ENCODE measurements around the gene KAZN. TPM values are rescaled to one million over a fixed set of nuclear protein-coding genes. Genes with fewer than 3 reads are reported as not detected.
"Not testable (repeated sequence)": the region's sequence is repeated elsewhere in the genome, so short reads cannot be mapped to it uniquely, and the experiment has no call there.

Gene KAZN
- polyA plus RNA-seq, 2 donors: 29.3 to 32.0 TPM

GRCh38 chr1:14957375-14958098 is 359.1 kb downstream of the KAZN start:
- Histone ChIP-seq H3K4me3 (ENCODE audit: low read depth in 1 of 2, low read length in 2 of 2) (no peak overlapping the region), H3K4me1 (ENCODE audit: control insufficient read depth in 2 of 2, insufficient read depth in 2 of 2, low read length in 1 of 2) (peaks cover 5 to 10% of the 10 kb centered on the region in 2 donors), H3K27me3 (ENCODE audit: control insufficient read depth in 1 of 2, insufficient read depth in 2 of 2, low read length in 2 of 2) (no peaks in the 10 kb centered on the region), H3K27ac (ENCODE audit: low read depth in 2 of 2, low read length in 1 of 2) (no peak overlapping the region), H3K36me3 (ENCODE audit: control insufficient read depth in 2 of 2, insufficient read depth in 2 of 2, low read length in 1 of 2) (peaks cover 3 to 24% of the 10 kb centered on the region in 2 donors), H3K9me3 (ENCODE audit: control insufficient read depth in 2 of 2, insufficient read depth in 1 of 2, low read depth in 1 of 2, low read length in 1 of 2) (peaks cover 2 to 5% of the 10 kb centered on the region in 2 donors)
- 89 to 92% methylated on average over 33 of the region's 33 CpGs for WGBS, 2 donors

GRCh38 chr1:14958249-14959058 is 360.0 kb downstream of the KAZN start:
- peaks cover 0 to 4% of the 10 kb centered on the region in 2 donors for H3K4me1 ChIP-seq (ENCODE audit: control insufficient read depth in 2 of 2, insufficient read depth in 2 of 2, low read length in 1 of 2)
- 88 to 89% methylated on average over 18 to 19 of the region's 19 CpGs for WGBS, 2 donors

GRCh38 chr1:14959059-14959694 is 360.7 kb downstream of the KAZN start:
- Histone ChIP-seq H3K27me3 (ENCODE audit: control insufficient read depth in 1 of 2, insufficient read depth in 2 of 2, low read length in 2 of 2) (no peaks in the 10 kb centered on the region), H3K4me1 (ENCODE audit: control insufficient read depth in 2 of 2, insufficient read depth in 2 of 2, low read length in 1 of 2) (no peaks in the 10 kb centered on the region), H3K27ac (ENCODE audit: low read depth in 2 of 2, low read length in 1 of 2) (no peak overlapping the region), H3K4me3 (ENCODE audit: low read depth in 1 of 2, low read length in 2 of 2) (no peak overlapping the region), H3K36me3 (ENCODE audit: control insufficient read depth in 2 of 2, insufficient read depth in 2 of 2, low read length in 1 of 2) (peaks cover 3 to 26% of the 10 kb centered on the region in 2 donors), H3K9me3 (ENCODE audit: control insufficient read depth in 2 of 2, insufficient read depth in 1 of 2, low read depth in 1 of 2, low read length in 1 of 2) (no peaks in the 10 kb centered on the region)
- WGBS, 2 donors: 91 to 92% methylated on average over 14 of the region's 14 CpGs

More at GRCh38 chr1:14958249-14959058, 360.0 kb downstream of the KAZN start:
- Histone ChIP-seq H3K9me3 (ENCODE audit: control insufficient read depth in 2 of 2, insufficient read depth in 1 of 2, low read depth in 1 of 2, low read length in 1 of 2) (peaks cover 0 to 4% of the 10 kb centered on the region in 2 donors), H3K4me3 (ENCODE audit: low read depth in 1 of 2, low read length in 2 of 2) (no peak overlapping the region), H3K27me3 (ENCODE audit: control insufficient read depth in 1 of 2, insufficient read depth in 2 of 2, low read length in 2 of 2) (no peaks in the 10 kb centered on the region), H3K36me3 (ENCODE audit: control insufficient read depth in 2 of 2, insufficient read depth in 2 of 2, low read length in 1 of 2) (peaks cover 3 to 26% of the 10 kb centered on the region in 2 donors), H3K27ac (ENCODE audit: low read depth in 2 of 2, low read length in 1 of 2) (no peak overlapping the region)

- H3K9me3 ChIP-seq (ENCODE audit: control insufficient read depth in 2 of 2, insufficient read depth in 1 of 2, low read depth in 1 of 2, low read length in 1 of 2): no peaks in the 10 kb centered on the region
- WGBS, 2 donors: 91 to 92% methylated on average over 3 of the region's 3 CpGs
- no peak overlapping the region for H3K27ac ChIP-seq (ENCODE audit: low read depth in 2 of 2, low read length in 1 of 2)
- H3K4me3 ChIP-seq (ENCODE audit: low read depth in 1 of 2, low read length in 2 of 2): no peak overlapping the region
- H3K36me3 ChIP-seq (ENCODE audit: control insufficient read depth in 2 of 2, insufficient read depth in 2 of 2, low read length in 1 of 2): peaks cover 3 to 26% of the 10 kb centered on the region in 2 donors
- no peaks in the 10 kb centered on the region for H3K27me3 ChIP-seq (ENCODE audit: control insufficient read depth in 1 of 2, insufficient read depth in 2 of 2, low read length in 2 of 2)
- no peaks in the 10 kb centered on the region for H3K4me1 ChIP-seq (ENCODE audit: control insufficient read depth in 2 of 2, insufficient read depth in 2 of 2, low read length in 1 of 2)
Observed at GRCh38 chr1:14961661-14962267, 363.3 kb downstream of the KAZN start.

- Histone ChIP-seq H3K4me1 (ENCODE audit: control insufficient read depth in 2 of 2, insufficient read depth in 2 of 2, low read length in 1 of 2) (no peaks in the 10 kb centered on the region), H3K4me3 (ENCODE audit: low read depth in 1 of 2, low read length in 2 of 2) (no peak overlapping the region), H3K27ac (ENCODE audit: low read depth in 2 of 2, low read length in 1 of 2) (no peak overlapping the region), H3K27me3 (ENCODE audit: control insufficient read depth in 1 of 2, insufficient read depth in 2 of 2, low read length in 2 of 2) (no peaks in the 10 kb centered on the region), H3K36me3 (ENCODE audit: control insufficient read depth in 2 of 2, insufficient read depth in 2 of 2, low read length in 1 of 2) (peaks cover 3 to 31% of the 10 kb centered on the region in 2 donors), H3K9me3 (ENCODE audit: control insufficient read depth in 2 of 2, insufficient read depth in 1 of 2, low read depth in 1 of 2, low read length in 1 of 2) (peaks cover 0 to under 1% of the 10 kb centered on the region in 2 donors)
- WGBS, 2 donors: 93 to 94% methylated on average over 7 of the region's 7 CpGs
Observed at GRCh38 chr1:14962407-14962806, 363.9 kb downstream of the KAZN start.

GRCh38 chr1:14963791-14964710 is 365.6 kb downstream of the KAZN start:
- peaks cover 3 to 28% of the 10 kb centered on the region in 2 donors for H3K36me3 ChIP-seq (ENCODE audit: control insufficient read depth in 2 of 2, insufficient read depth in 2 of 2, low read length in 1 of 2)
- H3K4me3 ChIP-seq (ENCODE audit: low read depth in 1 of 2, low read length in 2 of 2); H3K4me1 ChIP-seq (ENCODE audit: control insufficient read depth in 2 of 2, insufficient read depth in 2 of 2, low read length in 1 of 2); H3K27ac ChIP-seq (ENCODE audit: low read depth in 2 of 2, low read length in 1 of 2); H3K9me3 ChIP-seq (ENCODE audit: control insufficient read depth in 2 of 2, insufficient read depth in 1 of 2, low read depth in 1 of 2, low read length in 1 of 2); H3K27me3 ChIP-seq (ENCODE audit: control insufficient read depth in 1 of 2, insufficient read depth in 2 of 2, low read length in 2 of 2): not testable (repeated sequence)
- WGBS, 2 donors: 87 to 88% methylated on average over 10 of the region's 10 CpGs

GRCh38 chr1:14964711-14965055 is 366.2 kb downstream of the KAZN start:
- peaks cover 0 to 2% of the 10 kb centered on the region in 2 donors for H3K9me3 ChIP-seq (ENCODE audit: control insufficient read depth in 2 of 2, insufficient read depth in 1 of 2, low read depth in 1 of 2, low read length in 1 of 2)
- WGBS, 2 donors: 68 to 74% methylated on average over 4 of the region's 4 CpGs
- no peak overlapping the region for H3K4me3 ChIP-seq (ENCODE audit: low read depth in 1 of 2, low read length in 2 of 2)
- H3K4me1 ChIP-seq (ENCODE audit: control insufficient read depth in 2 of 2, insufficient read depth in 2 of 2, low read length in 1 of 2): peaks cover 4 to 11% of the 10 kb centered on the region in 2 donors
- no peaks in the 10 kb centered on the region for H3K27me3 ChIP-seq (ENCODE audit: control insufficient read depth in 1 of 2, insufficient read depth in 2 of 2, low read length in 2 of 2)
- no peak overlapping the region for H3K27ac ChIP-seq (ENCODE audit: low read depth in 2 of 2, low read length in 1 of 2)
- peaks cover 3 to 30% of the 10 kb centered on the region in 2 donors for H3K36me3 ChIP-seq (ENCODE audit: control insufficient read depth in 2 of 2, insufficient read depth in 2 of 2, low read length in 1 of 2)

GRCh38 chr1:14968251-14968851 is 369.9 kb downstream of the KAZN start:
- H3K27me3 ChIP-seq (ENCODE audit: control insufficient read depth in 1 of 2, insufficient read depth in 2 of 2, low read length in 2 of 2): no peaks in the 10 kb centered on the region

More at GRCh38 chr1:14968251-14968851, 369.9 kb downstream of the KAZN start:
- no peak overlapping the region for H3K4me3 ChIP-seq (ENCODE audit: low read depth in 1 of 2, low read length in 2 of 2)
- WGBS, 2 donors: 53 to 63% methylated on average over 15 of the region's 15 CpGs
- H3K9me3 ChIP-seq (ENCODE audit: control insufficient read depth in 2 of 2, insufficient read depth in 1 of 2, low read depth in 1 of 2, low read length in 1 of 2): peaks cover 0 to 2% of the 10 kb centered on the region in 2 donors
- H3K27ac ChIP-seq (ENCODE audit: low read depth in 2 of 2, low read length in 1 of 2): peak overlapping the region; percentile 79 to 80
- H3K36me3 ChIP-seq (ENCODE audit: control insufficient read depth in 2 of 2, insufficient read depth in 2 of 2, low read length in 1 of 2): peaks cover 0 to 12% of the 10 kb centered on the region in 2 donors
- H3K4me1 ChIP-seq (ENCODE audit: control insufficient read depth in 2 of 2, insufficient read depth in 2 of 2, low read length in 1 of 2): peaks cover 4 to 11% of the 10 kb centered on the region in 2 donors
